Measurements from ENCODE around the gene MTR. TPM values are rescaled to one million over a fixed set of nuclear protein-coding genes. Genes with fewer than 3 reads are reported as not detected.

MTR gene
- total and polyA plus RNA-seq, 2 donors (not counting 1 experiment from before 2014, with no cell fraction given) = 9.9 to 49.1 TPM

DNA sequence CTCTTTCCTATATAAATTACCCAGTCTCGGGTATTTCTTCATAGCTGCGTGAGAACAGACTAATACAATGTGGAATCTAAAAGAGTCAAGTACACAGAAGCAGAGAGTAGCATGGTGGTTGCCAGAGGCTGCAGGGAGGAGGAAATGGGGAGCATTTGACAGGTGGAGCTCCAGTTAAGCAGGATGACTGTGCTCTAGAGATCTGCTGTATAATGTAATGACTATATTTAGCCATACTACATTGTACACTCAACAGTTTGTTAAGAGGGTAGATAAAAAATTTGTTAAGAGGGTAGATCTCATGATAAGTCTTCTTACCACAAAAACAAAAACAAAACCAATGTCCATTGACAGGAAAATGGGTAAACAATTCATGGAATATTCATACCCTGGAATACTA, 127.1 kb downstream of the MTR start:
- ChIA-PET POLR2A (no interaction called here), CTCF (no interaction called here)
- DNase-seq = no peak
- Mint-ChIP-seq H3K27ac (no peak overlapping the region), H3K9me3 (ENCODE audit: insufficient read depth) (peaks cover 4% of the 10 kb centered on the region), H3K4me1 (no peaks in the 10 kb centered on the region), H3K27me3 (peaks cover 6% of the 10 kb centered on the region), H3K4me3 (no peak overlapping the region)
- H3K4me2 ChIP-seq (replicated peaks; ENCODE audit: low read depth, low read length, poor library complexity, severe bottlenecking) = no peak overlapping the region
- H3K27ac ChIP-seq (ENCODE audit: low read length in 2 of 2) = no peak overlapping the region
- WGBS (ENCODE audit: insufficient coverage) = no CpG with 5 or more reads among the region's 2 CpGs
- no peak overlapping the region for H3K9ac ChIP-seq (ENCODE audit: low read length)
- no peaks in the 10 kb centered on the region for H3K27me3 ChIP-seq (replicated peaks in 1 of 4; ENCODE audit: control extremely low read depth in 1 of 4, control insufficient read depth in 3 of 4, insufficient read depth in 4 of 4, low read length in 3 of 4)
- no peaks in the 10 kb centered on the region for H4K20me1 ChIP-seq (ENCODE audit: control insufficient read depth, insufficient read depth, low read length, poor library complexity, severe bottlenecking)
- H3K4me1 ChIP-seq (ENCODE audit: control insufficient read depth in 2 of 2, insufficient read depth in 2 of 2, low read length in 2 of 2) = no peaks in the 10 kb centered on the region
- intact Hi-C loops (cut with micrococcal nuclease) = no loop called here
- TF ChIP-seq CTCF (IDR thresholded peaks at IDR 0.05) (no peak), EZH2 (IDR thresholded peaks at IDR 0.05; ENCODE audit: borderline replicate concordance, insufficient read depth, low read depth, low read length, poor library complexity, severe bottlenecking) (no peak)
- H3K4me3 ChIP-seq (ENCODE audit: control extremely low read depth in 1 of 5, extremely low read depth in 1 of 5, insufficient read depth in 1 of 5, low read depth in 2 of 5, low read length in 4 of 5) = no peak overlapping the region
- H3K36me3 ChIP-seq (replicated peaks in 1 of 2; ENCODE audit: control extremely low read depth in 1 of 2, control insufficient read depth in 1 of 2, extremely low read depth in 1 of 2, insufficient read depth in 2 of 2, low read length in 1 of 2) = no peaks in the 10 kb centered on the region
- no peak for ATAC-seq (ENCODE audit: low read depth)
- H2AFZ ChIP-seq (ENCODE audit: insufficient read depth, low read depth, low read length, poor library complexity, severe bottlenecking) = no peak overlapping the region
- H3K79me2 ChIP-seq (ENCODE audit: control insufficient read depth, insufficient read depth, low read length) = no peaks in the 10 kb centered on the region
- H3K9me3 ChIP-seq (ENCODE audit: control extremely low read depth in 1 of 3, control insufficient read depth in 2 of 3, insufficient read depth in 1 of 3, low read length in 2 of 3) = peaks cover 2 to 8% (median 3%) of the 10 kb centered on the region in 3 donors

GRCh38 chr1:236925386-236925785, 130.3 kb downstream of the MTR start:
- H3K27ac Mint-ChIP-seq = no peak overlapping the region
- H3K79me2 ChIP-seq (ENCODE audit: control insufficient read depth, insufficient read depth, low read length) = no peaks in the 10 kb centered on the region
- POLR2A ChIA-PET = no interaction called here

More at GRCh38 chr1:236925386-236925785, 130.3 kb downstream of the MTR start:
- TF ChIP-seq EZH2 (IDR thresholded peaks at IDR 0.05; ENCODE audit: borderline replicate concordance, insufficient read depth, low read depth, low read length, poor library complexity, severe bottlenecking) (no peak), CTCF (IDR thresholded peaks at IDR 0.05) (no peak)
- CTCF ChIA-PET = interaction anchor here (0.6 kb wide), 1 partner anchor 355 kb away, joined by 4 read pairs; no protein-coding TSS in a partner anchor
- Mint-ChIP-seq H3K9me3 (ENCODE audit: insufficient read depth) (peaks cover 4% of the 10 kb centered on the region), H3K4me3 (no peak overlapping the region), H3K4me1 (no peaks in the 10 kb centered on the region), H3K27me3 (peaks cover 9% of the 10 kb centered on the region)
- Histone ChIP-seq H3K27ac (ENCODE audit: low read length in 2 of 2) (no peak overlapping the region), H4K20me1 (ENCODE audit: control insufficient read depth, insufficient read depth, low read length, poor library complexity, severe bottlenecking) (no peaks in the 10 kb centered on the region), H3K9ac (ENCODE audit: low read length) (no peak overlapping the region), H3K27me3 (replicated peaks in 1 of 4; ENCODE audit: control extremely low read depth in 1 of 4, control insufficient read depth in 3 of 4, insufficient read depth in 4 of 4, low read length in 3 of 4) (no peaks in the 10 kb centered on the region), H3K4me1 (ENCODE audit: control insufficient read depth in 2 of 2, insufficient read depth in 2 of 2, low read length in 2 of 2) (no peaks in the 10 kb centered on the region), H3K9me3 (ENCODE audit: control extremely low read depth in 1 of 3, control insufficient read depth in 2 of 3, insufficient read depth in 1 of 3, low read length in 2 of 3) (peaks cover 0 to 4% (median under 1%) of the 10 kb centered on the region in 3 donors), H3K4me3 (ENCODE audit: control extremely low read depth in 1 of 5, extremely low read depth in 1 of 5, insufficient read depth in 1 of 5, low read depth in 2 of 5, low read length in 4 of 5) (no peak overlapping the region), H3K4me2 (replicated peaks; ENCODE audit: low read depth, low read length, poor library complexity, severe bottlenecking) (no peak overlapping the region), H3K36me3 (replicated peaks in 1 of 2; ENCODE audit: control extremely low read depth in 1 of 2, control insufficient read depth in 1 of 2, extremely low read depth in 1 of 2, insufficient read depth in 2 of 2, low read length in 1 of 2) (no peaks in the 10 kb centered on the region), H2AFZ (ENCODE audit: insufficient read depth, low read depth, low read length, poor library complexity, severe bottlenecking) (no peak overlapping the region)
- WGBS (ENCODE audit: insufficient coverage) = 100% methylated on average over 3 of the region's 4 CpGs
- no peak for ATAC-seq (ENCODE audit: low read depth)
- DNase-seq = no peak
- intact Hi-C loops (cut with micrococcal nuclease) = no loop called here
